GM23338 (cell line): ENCODE results near the gene SPA17. TPM values are rescaled to one million over a fixed set of nuclear protein-coding genes. Genes with fewer than 3 reads are reported as not detected.

Source experiments
- ATAC-seq: fragments of 200-7000 bp; cut with Tn5 transposase; 3 replicates; pipeline ENCODE4 v1.9.1; 2020
- DNase-seq: peaks from one replicate; pipeline ENCODE4 v3.0.0-alpha.2; 2015; ENCODE audit warnings: low spot score
- H2AFZ ChIP-seq: fragments of 200-600 bp; sonication (generic); 2 replicates; pipeline ENCODE4 v1.8.0; 2016; ENCODE audit warnings: antibody characterized with exemption, mild to moderate bottlenecking, moderate library complexity
- H3F3A ChIP-seq: fragments of 200-600 bp; sonication (generic); replicated peaks from 2 replicates; pipeline ENCODE4 v1.8.0; 2017; ENCODE audit warnings: antibody characterized with exemption, mixed run types, low read depth
- H3K27ac ChIP-seq: fragments of 200-600 bp; sonication (generic); 2 replicates; pipeline ENCODE4 v1.6.1; 2016; ENCODE audit warnings: low read depth
- H3K27me3 ChIP-seq: fragments of 200-600 bp; sonication (generic); 2 replicates; pipeline ENCODE4 v1.8.0; 2016; ENCODE audit warnings: mild to moderate bottlenecking, mixed run types, moderate library complexity; ENCODE audit not compliant: insufficient read depth
- H3K36me3 ChIP-seq: fragments of 200-600 bp; sonication (generic); 2 replicates; pipeline ENCODE4 v1.8.0; 2016; ENCODE audit warnings: mild to moderate bottlenecking; ENCODE audit not compliant: insufficient read depth
- H3K4me1 ChIP-seq: fragments of 200-600 bp; sonication (generic); 2 replicates; pipeline ENCODE4 v1.8.0; 2016; ENCODE audit warnings: mild to moderate bottlenecking, moderate library complexity; ENCODE audit not compliant: insufficient read depth
- H3K4me2 ChIP-seq: fragments of 200-600 bp; sonication (generic); 2 replicates; pipeline ENCODE4 v1.7.1; 2017; ENCODE audit warnings: mixed run types
- H3K4me3 ChIP-seq: fragments of 200-600 bp; sonication (generic); 2 replicates; pipeline ENCODE4 v1.6.1; 2016; ENCODE audit warnings: mixed run types
- H3K79me2 ChIP-seq: fragments of 200-600 bp; sonication (generic); replicated peaks from 2 replicates; pipeline ENCODE4 v1.8.0; 2017; ENCODE audit warnings: mild to moderate bottlenecking; ENCODE audit not compliant: insufficient read depth
- H3K9me2 ChIP-seq: fragments of 200-600 bp; sonication (generic); 2 replicates; pipeline ENCODE4 v1.8.0; 2017; ENCODE audit not compliant: insufficient read depth
- H4K20me1 ChIP-seq: fragments of 200-600 bp; sonication (generic); replicated peaks from 2 replicates; pipeline ENCODE4 v1.8.0; 2017; ENCODE audit warnings: mild to moderate bottlenecking; ENCODE audit not compliant: insufficient read depth
- H3K27ac Mint-ChIP-seq: 2 replicates; pipeline ENCODE4 v1.8.0; 2020; ENCODE audit warnings: inconsistent platforms, mild to moderate bottlenecking, moderate library complexity, mixed read lengths
- H3K27me3 Mint-ChIP-seq: 3 replicates; pipeline ENCODE4 v1.8.0; 2022; ENCODE audit warnings: low read depth, mild to moderate bottlenecking, moderate library complexity, mixed read lengths, inconsistent platforms; ENCODE audit not compliant: insufficient read depth, poor library complexity
- H3K36me3 Mint-ChIP-seq: 3 replicates; pipeline ENCODE4 v1.8.0; 2021; ENCODE audit warnings: low read depth, mild to moderate bottlenecking, inconsistent platforms, moderate library complexity, mixed read lengths
- H3K4me1 Mint-ChIP-seq: 3 replicates; pipeline ENCODE4 v1.8.0; 2020; ENCODE audit warnings: mild to moderate bottlenecking, inconsistent platforms, mixed read lengths
- H3K4me3 Mint-ChIP-seq: 3 replicates; pipeline ENCODE4 v1.8.0; 2021; ENCODE audit warnings: moderate library complexity, mild to moderate bottlenecking, inconsistent platforms, mixed read lengths
- H3K9me3 Mint-ChIP-seq: 3 replicates; pipeline ENCODE4 v1.8.0; 2020; ENCODE audit warnings: moderate library complexity, mild to moderate bottlenecking, inconsistent platforms, mixed read lengths
- CREB1 ChIP-seq: fragments of 250-450 bp; sonication (Bioruptor Pico); IDR thresholded peaks from 2 replicates; pipeline ENCODE4 v1.5.0; 2020; ENCODE audit warnings: low read depth, mild to moderate bottlenecking, moderate library complexity
- CTCF ChIP-seq, 2 experiments: fragments of 200-600 bp in 1 of 2; sonication (generic) in 1 of 2; conservative IDR thresholded peaks; 2 replicates each; pipeline versions ENCODE4 v1.5.1 to v1.6.1; 2016 to 2017; ENCODE audit warnings: antibody characterized with exemption in 2 of 2, low read depth in 2 of 2, mild to moderate bottlenecking in 2 of 2, moderate library complexity in 1 of 2
- EZH2 ChIP-seq: fragments of 200-600 bp; sonication (generic); IDR thresholded peaks from one replicate; pipeline ENCODE4 v1.8.0; 2017; ENCODE audit warnings: antibody characterized with exemption, mild to moderate bottlenecking, low read depth; ENCODE audit not compliant: unreplicated experiment
- EZH2phosphoT487 ChIP-seq: fragments of 200-600 bp; sonication (generic); IDR thresholded peaks from one replicate; pipeline ENCODE4 v1.8.1; 2018; ENCODE audit warnings: antibody characterized with exemption; ENCODE audit not compliant: unreplicated experiment
- JUNB ChIP-seq: IDR thresholded peaks from one replicate; pipeline ENCODE4 v1.6.1; 2016; ENCODE audit warnings: antibody characterized with exemption; ENCODE audit not compliant: unreplicated experiment
- NANOG ChIP-seq: IDR thresholded peaks from 2 replicates; pipeline ENCODE4 v1.6.1; 2016; ENCODE audit warnings: antibody characterized with exemption, borderline replicate concordance
- POLR2AphosphoS5 ChIP-seq: IDR thresholded peaks from 2 replicates; pipeline ENCODE4 v1.6.1; 2016; ENCODE audit warnings: antibody characterized with exemption, low read depth
- STAT1 ChIP-seq: IDR thresholded peaks from one replicate; pipeline ENCODE4 v1.6.1; 2016; ENCODE audit warnings: antibody characterized with exemption; ENCODE audit not compliant: unreplicated experiment
- ZNF114 ChIP-seq: fragments of 250-450 bp; sonication (Bioruptor Pico); IDR thresholded peaks from 2 replicates; pipeline ENCODE4 v1.5.0; 2020; ENCODE audit warnings: mild to moderate bottlenecking, moderate library complexity
- ZNF331 ChIP-seq: fragments of 250-450 bp; sonication (Bioruptor Pico); IDR thresholded peaks from 2 replicates; pipeline ENCODE4 v1.5.0; 2020; ENCODE audit warnings: low read depth, mild to moderate bottlenecking, moderate library complexity
- polyA plus RNA-seq: library from polyadenylated mRNA; unstranded; fragments of >200 nt; fragmentation: Nextera tagmentation; extraction: Ambion mirVana; gene quantifications from 2 replicates; pipeline ENCODE4 v1.2.1, GENCODE V29; 2016
- total RNA-seq: library from RNA; depleted of rRNA; stranded (reverse); fragments of >200 nt; shearing (Covaris generic); gene quantifications from 2 replicates; pipeline ENCODE4 v1.2.3, GENCODE V29; 2014
- TF ChIP-seq, protein P1 (sequence below): IDR thresholded peaks from one replicate; pipeline ENCODE4 v1.6.1; 2018; ENCODE audit warnings: antibody characterized with exemption; ENCODE audit not compliant: unreplicated experiment
- TF ChIP-seq, protein P2 (sequence below): IDR thresholded peaks from 2 replicates; pipeline ENCODE4 v1.6.1; 2016; ENCODE audit warnings: antibody characterized with exemption
- TF ChIP-seq, protein P3 (sequence below): fragments of 250-450 bp; sonication (Bioruptor Pico); IDR thresholded peaks from 2 replicates; pipeline ENCODE4 v1.5.0; 2020; ENCODE audit warnings: mild to moderate bottlenecking, moderate library complexity

The SPA17 gene
- total and polyA plus RNA-seq, 2 experiments from 2014 or later: 3.2 to 14.9 TPM

DNA sequence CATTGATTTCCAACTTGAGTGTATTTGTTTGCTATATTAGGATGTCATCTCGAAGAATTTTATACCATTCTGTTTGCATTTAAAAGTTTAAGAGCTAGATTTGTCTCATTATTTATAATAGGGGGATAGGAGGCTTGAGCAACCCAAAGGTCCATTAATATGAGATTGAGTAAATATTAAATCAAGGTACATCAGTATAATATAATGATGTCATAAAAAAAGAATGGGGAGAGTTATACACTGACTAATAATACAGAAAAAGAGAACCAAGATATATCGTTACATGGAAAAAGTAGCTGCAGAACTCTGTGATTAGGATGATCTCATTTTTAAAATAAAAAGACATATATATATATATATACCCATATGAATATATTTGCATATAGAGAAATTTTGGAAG, 19.4 kb downstream of the SPA17 start:
- Mint-ChIP-seq H3K27ac (no peak overlapping the region), H3K27me3 (peaks cover 1% of the 10 kb centered on the region), H3K9me3 (no peaks in the 10 kb centered on the region), H3K4me3 (no peak overlapping the region), H3K4me1 (no peaks in the 10 kb centered on the region), H3K36me3 (no peaks in the 10 kb centered on the region)
- Histone ChIP-seq H3K4me3 (no peak overlapping the region), H3K79me2 (no peaks in the 10 kb centered on the region), H3K9me2 (no peaks in the 10 kb centered on the region; the same call in 1 of the 2 replicates), H3K27ac (no peak overlapping the region), H3K4me2 (no peak overlapping the region), H2AFZ (no peak overlapping the region), H3K36me3 (no peaks in the 10 kb centered on the region), H3K27me3 (no peaks in the 10 kb centered on the region), H3F3A (no peaks in the 10 kb centered on the region), H4K20me1 (no peaks in the 10 kb centered on the region), H3K4me1 (no peaks in the 10 kb centered on the region)
- TF ChIP-seq CTCF (conservative IDR thresholded peaks at IDR 0.05; ENCODE audit: low read depth in 2 of 2) (no peak), EZH2phosphoT487 (no peak), STAT1 (no peak), ZNF114 (CRISPR knock-in tag) (no peak), ZNF331 (CRISPR knock-in tag) (no peak), NANOG (no peak), POLR2AphosphoS5 (no peak), JUNB (no peak), EZH2 (no peak), CREB1 (no peak)
- TF ChIP-seq, protein P1, sequence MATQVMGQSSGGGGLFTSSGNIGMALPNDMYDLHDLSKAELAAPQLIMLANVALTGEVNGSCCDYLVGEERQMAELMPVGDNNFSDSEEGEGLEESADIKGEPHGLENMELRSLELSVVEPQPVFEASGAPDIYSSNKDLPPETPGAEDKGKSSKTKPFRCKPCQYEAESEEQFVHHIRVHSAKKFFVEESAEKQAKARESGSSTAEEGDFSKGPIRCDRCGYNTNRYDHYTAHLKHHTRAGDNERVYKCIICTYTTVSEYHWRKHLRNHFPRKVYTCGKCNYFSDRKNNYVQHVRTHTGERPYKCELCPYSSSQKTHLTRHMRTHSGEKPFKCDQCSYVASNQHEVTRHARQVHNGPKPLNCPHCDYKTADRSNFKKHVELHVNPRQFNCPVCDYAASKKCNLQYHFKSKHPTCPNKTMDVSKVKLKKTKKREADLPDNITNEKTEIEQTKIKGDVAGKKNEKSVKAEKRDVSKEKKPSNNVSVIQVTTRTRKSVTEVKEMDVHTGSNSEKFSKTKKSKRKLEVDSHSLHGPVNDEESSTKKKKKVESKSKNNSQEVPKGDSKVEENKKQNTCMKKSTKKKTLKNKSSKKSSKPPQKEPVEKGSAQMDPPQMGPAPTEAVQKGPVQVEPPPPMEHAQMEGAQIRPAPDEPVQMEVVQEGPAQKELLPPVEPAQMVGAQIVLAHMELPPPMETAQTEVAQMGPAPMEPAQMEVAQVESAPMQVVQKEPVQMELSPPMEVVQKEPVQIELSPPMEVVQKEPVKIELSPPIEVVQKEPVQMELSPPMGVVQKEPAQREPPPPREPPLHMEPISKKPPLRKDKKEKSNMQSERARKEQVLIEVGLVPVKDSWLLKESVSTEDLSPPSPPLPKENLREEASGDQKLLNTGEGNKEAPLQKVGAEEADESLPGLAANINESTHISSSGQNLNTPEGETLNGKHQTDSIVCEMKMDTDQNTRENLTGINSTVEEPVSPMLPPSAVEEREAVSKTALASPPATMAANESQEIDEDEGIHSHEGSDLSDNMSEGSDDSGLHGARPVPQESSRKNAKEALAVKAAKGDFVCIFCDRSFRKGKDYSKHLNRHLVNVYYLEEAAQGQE: no peak
- TF ChIP-seq, protein P2, sequence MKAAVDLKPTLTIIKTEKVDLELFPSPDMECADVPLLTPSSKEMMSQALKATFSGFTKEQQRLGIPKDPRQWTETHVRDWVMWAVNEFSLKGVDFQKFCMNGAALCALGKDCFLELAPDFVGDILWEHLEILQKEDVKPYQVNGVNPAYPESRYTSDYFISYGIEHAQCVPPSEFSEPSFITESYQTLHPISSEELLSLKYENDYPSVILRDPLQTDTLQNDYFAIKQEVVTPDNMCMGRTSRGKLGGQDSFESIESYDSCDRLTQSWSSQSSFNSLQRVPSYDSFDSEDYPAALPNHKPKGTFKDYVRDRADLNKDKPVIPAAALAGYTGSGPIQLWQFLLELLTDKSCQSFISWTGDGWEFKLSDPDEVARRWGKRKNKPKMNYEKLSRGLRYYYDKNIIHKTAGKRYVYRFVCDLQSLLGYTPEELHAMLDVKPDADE: no peak
- TF ChIP-seq, protein P3, sequence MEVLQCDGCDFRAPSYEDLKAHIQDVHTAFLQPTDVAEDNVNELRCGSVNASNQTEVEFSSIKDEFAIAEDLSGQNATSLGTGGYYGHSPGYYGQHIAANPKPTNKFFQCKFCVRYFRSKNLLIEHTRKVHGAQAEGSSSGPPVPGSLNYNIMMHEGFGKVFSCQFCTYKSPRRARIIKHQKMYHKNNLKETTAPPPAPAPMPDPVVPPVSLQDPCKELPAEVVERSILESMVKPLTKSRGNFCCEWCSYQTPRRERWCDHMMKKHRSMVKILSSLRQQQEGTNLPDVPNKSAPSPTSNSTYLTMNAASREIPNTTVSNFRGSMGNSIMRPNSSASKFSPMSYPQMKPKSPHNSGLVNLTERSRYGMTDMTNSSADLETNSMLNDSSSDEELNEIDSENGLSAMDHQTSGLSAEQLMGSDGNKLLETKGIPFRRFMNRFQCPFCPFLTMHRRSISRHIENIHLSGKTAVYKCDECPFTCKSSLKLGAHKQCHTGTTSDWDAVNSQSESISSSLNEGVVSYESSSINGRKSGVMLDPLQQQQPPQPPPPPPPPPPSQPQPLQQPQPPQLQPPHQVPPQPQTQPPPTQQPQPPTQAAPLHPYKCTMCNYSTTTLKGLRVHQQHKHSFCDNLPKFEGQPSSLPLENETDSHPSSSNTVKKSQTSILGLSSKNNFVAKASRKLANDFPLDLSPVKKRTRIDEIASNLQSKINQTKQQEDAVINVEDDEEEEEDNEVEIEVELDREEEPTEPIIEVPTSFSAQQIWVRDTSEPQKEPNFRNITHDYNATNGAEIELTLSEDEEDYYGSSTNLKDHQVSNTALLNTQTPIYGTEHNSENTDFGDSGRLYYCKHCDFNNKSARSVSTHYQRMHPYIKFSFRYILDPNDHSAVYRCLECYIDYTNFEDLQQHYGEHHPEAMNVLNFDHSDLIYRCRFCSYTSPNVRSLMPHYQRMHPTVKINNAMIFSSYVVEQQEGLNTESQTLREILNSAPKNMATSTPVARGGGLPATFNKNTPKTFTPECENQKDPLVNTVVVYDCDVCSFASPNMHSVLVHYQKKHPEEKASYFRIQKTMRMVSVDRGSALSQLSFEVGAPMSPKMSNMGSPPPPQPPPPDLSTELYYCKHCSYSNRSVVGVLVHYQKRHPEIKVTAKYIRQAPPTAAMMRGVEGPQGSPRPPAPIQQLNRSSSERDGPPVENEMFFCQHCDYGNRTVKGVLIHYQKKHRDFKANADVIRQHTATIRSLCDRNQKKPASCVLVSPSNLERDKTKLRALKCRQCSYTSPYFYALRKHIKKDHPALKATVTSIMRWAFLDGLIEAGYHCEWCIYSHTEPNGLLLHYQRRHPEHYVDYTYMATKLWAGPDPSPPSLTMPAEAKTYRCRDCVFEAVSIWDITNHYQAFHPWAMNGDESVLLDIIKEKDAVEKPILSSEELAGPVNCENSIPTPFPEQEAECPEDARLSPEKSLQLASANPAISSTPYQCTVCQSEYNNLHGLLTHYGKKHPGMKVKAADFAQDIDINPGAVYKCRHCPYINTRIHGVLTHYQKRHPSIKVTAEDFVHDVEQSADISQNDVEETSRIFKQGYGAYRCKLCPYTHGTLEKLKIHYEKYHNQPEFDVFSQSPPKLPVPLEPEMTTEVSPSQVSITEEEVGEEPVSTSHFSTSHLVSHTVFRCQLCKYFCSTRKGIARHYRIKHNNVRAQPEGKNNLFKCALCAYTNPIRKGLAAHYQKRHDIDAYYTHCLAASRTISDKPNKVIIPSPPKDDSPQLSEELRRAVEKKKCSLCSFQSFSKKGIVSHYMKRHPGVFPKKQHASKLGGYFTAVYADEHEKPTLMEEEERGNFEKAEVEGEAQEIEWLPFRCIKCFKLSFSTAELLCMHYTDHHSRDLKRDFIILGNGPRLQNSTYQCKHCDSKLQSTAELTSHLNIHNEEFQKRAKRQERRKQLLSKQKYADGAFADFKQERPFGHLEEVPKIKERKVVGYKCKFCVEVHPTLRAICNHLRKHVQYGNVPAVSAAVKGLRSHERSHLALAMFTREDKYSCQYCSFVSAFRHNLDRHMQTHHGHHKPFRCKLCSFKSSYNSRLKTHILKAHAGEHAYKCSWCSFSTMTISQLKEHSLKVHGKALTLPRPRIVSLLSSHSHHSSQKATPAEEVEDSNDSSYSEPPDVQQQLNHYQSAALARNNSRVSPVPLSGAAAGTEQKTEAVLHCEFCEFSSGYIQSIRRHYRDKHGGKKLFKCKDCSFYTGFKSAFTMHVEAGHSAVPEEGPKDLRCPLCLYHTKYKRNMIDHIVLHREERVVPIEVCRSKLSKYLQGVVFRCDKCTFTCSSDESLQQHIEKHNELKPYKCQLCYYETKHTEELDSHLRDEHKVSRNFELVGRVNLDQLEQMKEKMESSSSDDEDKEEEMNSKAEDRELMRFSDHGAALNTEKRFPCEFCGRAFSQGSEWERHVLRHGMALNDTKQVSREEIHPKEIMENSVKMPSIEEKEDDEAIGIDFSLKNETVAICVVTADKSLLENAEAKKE: no peak
- ATAC-seq (no peak), DNase-seq (no peak)
